A549 (cell line): ENCODE data around the gene GNB1L.

Source experiments
- EP300 ChIP-seq, 2 experiments: fragments of >200 bp; sonication (Bioruptor Twin); formaldehyde crosslinking; IDR thresholded peaks; 2 replicates in 1 of 2; 3 replicates in 1 of 2; pipeline ENCODE4 v1.6.1; 2016 to 2017
- JUN ChIP-seq, 2 experiments: fragments of >200 bp; sonication (Bioruptor Twin); formaldehyde crosslinking; IDR thresholded peaks; 2 replicates in 1 of 2; 3 replicates in 1 of 2; pipeline ENCODE4 v1.6.1; 2016 to 2017
- KDM1A ChIP-seq: fragments of 200-600 bp; sonication (generic); IDR thresholded peaks from 2 replicates; pipeline ENCODE4 v1.6.1; 2016; ENCODE audit warnings: low read depth, mild to moderate bottlenecking
- MAX ChIP-seq: IDR thresholded peaks from 2 replicates; pipeline ENCODE4 v1.6.1; 2012
- PBX3 ChIP-seq: IDR thresholded peaks from 2 replicates; pipeline ENCODE4 v1.6.1; 2012
- POLR2A ChIP-seq: IDR thresholded peaks from 2 replicates; pipeline ENCODE4 v1.6.1; 2012; ENCODE audit warnings: mild to moderate bottlenecking, low read length
- TF ChIP-seq, protein P1 (sequence below): fragments of >200 bp; sonication (Bioruptor Twin); formaldehyde crosslinking; IDR thresholded peaks from 3 replicates; pipeline ENCODE4 v1.5.1; 2016

- TF ChIP-seq, protein P1, sequence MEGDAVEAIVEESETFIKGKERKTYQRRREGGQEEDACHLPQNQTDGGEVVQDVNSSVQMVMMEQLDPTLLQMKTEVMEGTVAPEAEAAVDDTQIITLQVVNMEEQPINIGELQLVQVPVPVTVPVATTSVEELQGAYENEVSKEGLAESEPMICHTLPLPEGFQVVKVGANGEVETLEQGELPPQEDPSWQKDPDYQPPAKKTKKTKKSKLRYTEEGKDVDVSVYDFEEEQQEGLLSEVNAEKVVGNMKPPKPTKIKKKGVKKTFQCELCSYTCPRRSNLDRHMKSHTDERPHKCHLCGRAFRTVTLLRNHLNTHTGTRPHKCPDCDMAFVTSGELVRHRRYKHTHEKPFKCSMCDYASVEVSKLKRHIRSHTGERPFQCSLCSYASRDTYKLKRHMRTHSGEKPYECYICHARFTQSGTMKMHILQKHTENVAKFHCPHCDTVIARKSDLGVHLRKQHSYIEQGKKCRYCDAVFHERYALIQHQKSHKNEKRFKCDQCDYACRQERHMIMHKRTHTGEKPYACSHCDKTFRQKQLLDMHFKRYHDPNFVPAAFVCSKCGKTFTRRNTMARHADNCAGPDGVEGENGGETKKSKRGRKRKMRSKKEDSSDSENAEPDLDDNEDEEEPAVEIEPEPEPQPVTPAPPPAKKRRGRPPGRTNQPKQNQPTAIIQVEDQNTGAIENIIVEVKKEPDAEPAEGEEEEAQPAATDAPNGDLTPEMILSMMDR = no peak
- no peak for TF ChIP-seq KDM1A
- TF ChIP-seq POLR2A = no peak
- no peak for TF ChIP-seq JUN (IDR thresholded peaks at IDR 0.05)
- TF ChIP-seq PBX3 = no peak
- TF ChIP-seq MAX = no peak
- no peak for TF ChIP-seq EP300 (IDR thresholded peaks at IDR 0.05)
These were observed 42.1 kb upstream of the GNB1L start for GRCh38 chr22:19896665-19897355.
